K562 (cell line): Measurements from ENCODE around the gene GPRIN2. TPM values are rescaled to one million over a fixed set of nuclear protein-coding genes. Genes with fewer than 3 reads are reported as not detected.

Source experiments
- CAMTA2 ChIP-seq: fragments of 250-450 bp; sonication (Bioruptor Pico); conservative IDR thresholded peaks from 2 replicates; pipeline ENCODE4 v1.5.1; 2022
- CBFB ChIP-seq: sonication (generic); formaldehyde crosslinking; IDR thresholded peaks from 2 replicates; pipeline ENCODE4 v1.4.0; 2020; ENCODE audit warnings: mild to moderate bottlenecking, missing genetic modification reagents
- CBX3 ChIP-seq, 2 experiments: IDR thresholded peaks; 1 replicate in 1 of 2; 2 replicates in 1 of 2; pipeline ENCODE4 v1.6.1; 2012; ENCODE audit warnings: inconsistent platforms in 2 of 2, low read length in 2 of 2, borderline replicate concordance in 1 of 2, control low read depth in 1 of 2
- CCNT2 ChIP-seq: IDR thresholded peaks from 2 replicates; pipeline ENCODE4 v1.6.1; 2011; ENCODE audit warnings: borderline replicate concordance, low read depth, mild to moderate bottlenecking, moderate library complexity, mixed read lengths, low read length; ENCODE audit not compliant: insufficient read length; ENCODE audit errors: extremely low read depth
- EHMT2 ChIP-seq: fragments of 450-650 bp; IDR thresholded peaks from 2 replicates; pipeline ENCODE4 v1.6.1; 2018; ENCODE audit warnings: antibody characterized with exemption
- ETV5 ChIP-seq: sonication (generic); formaldehyde crosslinking; IDR thresholded peaks from 2 replicates; pipeline ENCODE4 v1.4.0; 2020; ENCODE audit warnings: low read depth, mild to moderate bottlenecking, missing genetic modification reagents
- HLTF ChIP-seq: fragments of 450-650 bp; IDR thresholded peaks from 2 replicates; pipeline ENCODE4 v1.6.1; 2016
- HNRNPK ChIP-seq: fragments of 200-400 bp; formaldehyde crosslinking; IDR thresholded peaks from one replicate; pipeline ENCODE4 v1.6.1; 2018; ENCODE audit warnings: mild to moderate bottlenecking, low read depth, low read length; ENCODE audit not compliant: poor library complexity, severe bottlenecking
- JUNB ChIP-seq: fragments of 450-650 bp; formaldehyde crosslinking; conservative IDR thresholded peaks from 2 replicates; pipeline ENCODE4 v1.4.0; 2020; ENCODE audit warnings: mild to moderate bottlenecking
- MAFK ChIP-seq: IDR thresholded peaks from 2 replicates; pipeline ENCODE4 v1.6.1; 2011; ENCODE audit warnings: low read length, improper control_type of control experiment
- MTA3 ChIP-seq: fragments of 450-650 bp; formaldehyde crosslinking; IDR thresholded peaks from 2 replicates; pipeline ENCODE4 v1.6.1; 2017; ENCODE audit warnings: mild to moderate bottlenecking, borderline replicate concordance
- MYNN ChIP-seq, 2 experiments: sonication (generic); formaldehyde crosslinking in 1 of 2; IDR thresholded peaks; 2 replicates each; pipeline versions ENCODE4 v1.5.0 to v1.6.1; 2016 to 2020; ENCODE audit warnings: antibody characterized with exemption in 1 of 2, missing genetic modification reagents in 1 of 2
- NR1H2 ChIP-seq: sonication (generic); formaldehyde crosslinking; IDR thresholded peaks from 2 replicates; pipeline ENCODE4 v1.4.0; 2020; ENCODE audit warnings: mild to moderate bottlenecking, missing genetic modification reagents
- NR2C1 ChIP-seq, 2 experiments: fragments of 450-650 bp; IDR thresholded peaks; 2 replicates each; pipeline ENCODE4 v1.6.1; 2017; ENCODE audit warnings: mild to moderate bottlenecking in 2 of 2, antibody characterized with exemption in 1 of 2, inconsistent platforms in 1 of 2, missing compliant biosample characterization in 1 of 2, missing genetic modification characterization in 1 of 2
- POLR2A ChIP-seq: fragments of 450-650 bp; conservative IDR thresholded peaks from 2 replicates; pipeline ENCODE4 v1.6.1; 2016
- POU5F1 ChIP-seq: fragments of 150-350 bp; IDR thresholded peaks from 2 replicates; pipeline ENCODE4 v1.6.1; 2014; ENCODE audit warnings: borderline replicate concordance, low read length, low read depth, mild to moderate bottlenecking; ENCODE audit not compliant: partially characterized antibody
- SETDB1 ChIP-seq: IDR thresholded peaks from one replicate; pipeline ENCODE4 v1.6.1; 2012; ENCODE audit warnings: low read length, control low read depth, inconsistent platforms
- SMAD2 ChIP-seq: fragments of 150-350 bp; IDR thresholded peaks from 2 replicates; pipeline ENCODE4 v1.6.1; 2014; ENCODE audit warnings: low read depth, mild to moderate bottlenecking, low read length
- SMAD3 ChIP-seq: fragments of 450-650 bp; formaldehyde crosslinking; conservative IDR thresholded peaks from 2 replicates; pipeline ENCODE4 v1.4.0; 2020; ENCODE audit warnings: mild to moderate bottlenecking
- ZNF121 ChIP-seq: sonication (generic); formaldehyde crosslinking; conservative IDR thresholded peaks from 2 replicates; pipeline ENCODE4 v1.8.0; 2022; ENCODE audit warnings: missing genetic modification reagents
- ZNF175 ChIP-seq: fragments of 200-800 bp; sonication (Bioruptor generic); IDR thresholded peaks from 2 replicates; pipeline ENCODE4 v1.6.1; 2016; ENCODE audit warnings: low read depth, mild to moderate bottlenecking, missing genetic modification characterization, missing compliant biosample characterization
- ZNF263 ChIP-seq: sonication (generic); formaldehyde crosslinking; IDR thresholded peaks from 2 replicates; pipeline ENCODE4 v1.8.0; 2022; ENCODE audit warnings: mild to moderate bottlenecking, missing genetic modification reagents, borderline replicate concordance
- ZNF384 ChIP-seq: IDR thresholded peaks from 2 replicates; pipeline ENCODE4 v1.6.1; 2012; ENCODE audit warnings: low read depth, low read length, improper control_type of control experiment
- ZNF449 ChIP-seq: fragments of 250-450 bp; sonication (Bioruptor Pico); IDR thresholded peaks from 2 replicates; pipeline ENCODE4 v1.8.0; 2022; ENCODE audit warnings: moderate library complexity, mild to moderate bottlenecking, inconsistent platforms
- ZNF740 ChIP-seq, 3 experiments: fragments of 200-800 bp in 1 of 3; sonication (Bioruptor generic) in 1 of 3; sonication (generic) in 1 of 3; formaldehyde crosslinking in 1 of 3; IDR thresholded peaks; 2 replicates each; pipeline versions ENCODE4 v1.6.1 to v1.8.0; 2016 to 2022; ENCODE audit warnings: mild to moderate bottlenecking in 2 of 3, missing compliant biosample characterization in 2 of 3, missing genetic modification characterization in 2 of 3, missing genetic modification reagents in 1 of 3
- polyA plus RNA-seq, 8 experiments: library from polyadenylated mRNA; depleted of rRNA in 4 of 8; stranded (reverse) in 5 of 8; unstranded in 3 of 8; fragments of >200 nt; fragmentation: Nextera tagmentation in 2 of 8; fragmentation: Illumina TruSeq in 1 of 8; extraction: Ambion mirVana in 2 of 8; extraction: Trizol in 1 of 8; gene quantifications; 2 replicates each; pipeline versions ENCODE4 v1.2.1 to v1.2.3, GENCODE V29; 2011 to 2014; ENCODE audit warnings: inconsistent platforms in 1 of 8, missing spikeins in 1 of 8
- total RNA-seq, 7 experiments: library from RNA; depleted of rRNA in 6 of 7; stranded (reverse); fragments of >200 nt in 6 of 7; fragmentation: Illumina TruSeq in 2 of 7; extraction: Trizol in 2 of 7; gene quantifications; 2 replicates each; pipeline versions ENCODE4 v1.2.1 to v1.2.3, GENCODE V29; 2011 to 2021; ENCODE audit warnings: low replicate concordance in 1 of 7
- TF ChIP-seq, protein P1 (sequence below): sonication (generic); formaldehyde crosslinking; IDR thresholded peaks from 2 replicates; pipeline ENCODE4 v1.8.0; 2022; ENCODE audit warnings: mild to moderate bottlenecking, missing genetic modification reagents

The GPRIN2 gene
- total and polyA plus RNA-seq, 9 of the 15 experiments (the other 6 are each of a cell fraction or from before 2014, with no cell fraction given), result not detected

- TF ChIP-seq MYNN (IDR thresholded peaks at IDR 0.05), result no peak
- no peak for TF ChIP-seq MYNN (CRISPR knock-in tag; IDR thresholded peaks at IDR 0.05)
- TF ChIP-seq HNRNPK, result no peak
- TF ChIP-seq CAMTA2, result no peak
- 0 out of 2 replicates have a peak, but pooled peaks have one; percentile 71 for TF ChIP-seq SMAD3 (CRISPR knock-in tag)
- no peak for TF ChIP-seq MTA3
- TF ChIP-seq ZNF263 (CRISPR knock-in tag), result no peak
- TF ChIP-seq EHMT2, result 0 out of 2 replicates have a peak, but pooled peaks have one; percentile 29
- TF ChIP-seq CBX3 (IDR thresholded peaks at IDR 0.05; ENCODE audit: borderline replicate concordance in 1 of 2, low read length in 2 of 2), result no peak
- no peak for TF ChIP-seq NR1H2 (CRISPR knock-in tag)
- no peak for TF ChIP-seq ZNF384
- TF ChIP-seq SETDB1, result no peak
- TF ChIP-seq ZNF175, result no peak
- TF ChIP-seq HLTF, result no peak
- TF ChIP-seq ZNF449, result no peak
- TF ChIP-seq POU5F1, result no peak
- peak; percentile 84 for TF ChIP-seq MAFK
- no peak for TF ChIP-seq NR2C1 (IDR thresholded peaks at IDR 0.05)
- TF ChIP-seq NR2C1 (tag; IDR thresholded peaks at IDR 0.05), result peak; percentile 56
- TF ChIP-seq JUNB (CRISPR knock-in tag), result no peak
- no peak for TF ChIP-seq CCNT2
- TF ChIP-seq ZNF740 (CRISPR knock-in tag; IDR thresholded peaks at IDR 0.05), result no peak
- TF ChIP-seq ZNF740 (tag; IDR thresholded peaks at IDR 0.05), result peak in 1 of 2 experiments; percentile 80; a peak in 1 of 4 replicates
- TF ChIP-seq POLR2A, result no peak
- TF ChIP-seq CBFB (CRISPR knock-in tag), result no peak
- no peak for TF ChIP-seq ZNF121
- TF ChIP-seq, protein P1, sequence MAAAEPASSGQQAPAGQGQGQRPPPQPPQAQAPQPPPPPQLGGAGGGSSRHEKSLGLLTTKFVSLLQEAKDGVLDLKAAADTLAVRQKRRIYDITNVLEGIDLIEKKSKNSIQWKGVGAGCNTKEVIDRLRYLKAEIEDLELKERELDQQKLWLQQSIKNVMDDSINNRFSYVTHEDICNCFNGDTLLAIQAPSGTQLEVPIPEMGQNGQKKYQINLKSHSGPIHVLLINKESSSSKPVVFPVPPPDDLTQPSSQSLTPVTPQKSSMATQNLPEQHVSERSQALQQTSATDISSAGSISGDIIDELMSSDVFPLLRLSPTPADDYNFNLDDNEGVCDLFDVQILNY (CRISPR knock-in tag), result no peak
- TF ChIP-seq SMAD2, result no peak
- no peak for TF ChIP-seq ETV5 (CRISPR knock-in tag)
Observed at GRCh38 chr10:46524472-46525176, 31.8 kb downstream of the GPRIN2 start (continued).
